K562 (cell line): ENCODE data around the gene PROP1. TPM values are rescaled to one million over a fixed set of nuclear protein-coding genes. Genes with fewer than 3 reads are reported as not detected.

ENCODE experiments used
- BCL6 ChIP-seq: fragments of 250-450 bp; sonication (Bioruptor Pico); IDR thresholded peaks from 2 replicates; pipeline ENCODE4 v1.4.0; 2020
- ETV1 ChIP-seq: fragments of 450-650 bp; conservative IDR thresholded peaks from 2 replicates; pipeline ENCODE4 v1.6.1; 2016; ENCODE audit warnings: missing genetic modification characterization, control low read depth, low read depth, missing compliant biosample characterization
- GTF2A2 ChIP-seq: IDR thresholded peaks from 2 replicates; pipeline ENCODE4 v1.6.1; 2016; ENCODE audit warnings: mild to moderate bottlenecking, missing genetic modification characterization, missing compliant biosample characterization
- HOMEZ ChIP-seq: fragments of 250-450 bp; sonication (Bioruptor Pico); IDR thresholded peaks from 2 replicates; pipeline ENCODE4 v1.4.0; 2020; ENCODE audit warnings: mild to moderate bottlenecking, moderate library complexity
- MCM3 ChIP-seq: fragments of 450-650 bp; IDR thresholded peaks from 2 replicates; pipeline ENCODE4 v1.6.1; 2016
- NCOA6 ChIP-seq: fragments of 450-650 bp; IDR thresholded peaks from 2 replicates; pipeline ENCODE4 v1.6.1; 2017; ENCODE audit warnings: mild to moderate bottlenecking
- OTX1 ChIP-seq: fragments of 450-650 bp; formaldehyde crosslinking; IDR thresholded peaks from 2 replicates; pipeline ENCODE4 v1.4.0; 2022; ENCODE audit warnings: mild to moderate bottlenecking
- SMAD3 ChIP-seq: fragments of 450-650 bp; formaldehyde crosslinking; conservative IDR thresholded peaks from 2 replicates; pipeline ENCODE4 v1.4.0; 2020; ENCODE audit warnings: mild to moderate bottlenecking
- SREBF2 ChIP-seq: sonication (generic); formaldehyde crosslinking; IDR thresholded peaks from 2 replicates; pipeline ENCODE4 v1.4.0; 2020; ENCODE audit warnings: mild to moderate bottlenecking, missing genetic modification reagents
- YBX1 ChIP-seq: fragments of 450-650 bp; IDR thresholded peaks from 2 replicates; pipeline ENCODE4 v1.7.1; 2016; ENCODE audit warnings: mild to moderate bottlenecking
- ZNF668 ChIP-seq: fragments of 250-450 bp; sonication (Bioruptor Pico); IDR thresholded peaks from 2 replicates; pipeline ENCODE4 v1.8.0; 2022; ENCODE audit warnings: mild to moderate bottlenecking, inconsistent platforms
- polyA plus RNA-seq, 8 experiments: library from polyadenylated mRNA; depleted of rRNA in 4 of 8; stranded (reverse) in 5 of 8; unstranded in 3 of 8; fragments of >200 nt; fragmentation: Nextera tagmentation in 2 of 8; fragmentation: Illumina TruSeq in 1 of 8; extraction: Ambion mirVana in 2 of 8; extraction: Trizol in 1 of 8; gene quantifications; 2 replicates each; pipeline versions ENCODE4 v1.2.1 to v1.2.3, GENCODE V29; 2011 to 2014; ENCODE audit warnings: inconsistent platforms in 1 of 8, missing spikeins in 1 of 8
- total RNA-seq, 7 experiments: library from RNA; depleted of rRNA in 6 of 7; stranded (reverse); fragments of >200 nt in 6 of 7; fragmentation: Illumina TruSeq in 2 of 7; extraction: Trizol in 2 of 7; gene quantifications; 2 replicates each; pipeline versions ENCODE4 v1.2.1 to v1.2.3, GENCODE V29; 2011 to 2021; ENCODE audit warnings: low replicate concordance in 1 of 7
- TF ChIP-seq, protein P1 (sequence below), 2 experiments: fragments of 450-650 bp in 1 of 2; IDR thresholded peaks; 2 replicates each; pipeline ENCODE4 v1.6.1; 2011 to 2017; ENCODE audit warnings: low read depth in 2 of 2, antibody characterized with exemption in 1 of 2, borderline replicate concordance in 1 of 2, low read length in 1 of 2, mild to moderate bottlenecking in 1 of 2, mixed read lengths in 1 of 2; ENCODE audit not compliant: control insufficient read depth in 1 of 2

The PROP1 gene
- total and polyA plus RNA-seq, 9 of the 15 experiments (the other 6 are each of a cell fraction or from before 2014, with no cell fraction given) = not detected

GRCh38 chr5:177964471-177964870, 31.6 kb downstream of the PROP1 start (continued):
- TF ChIP-seq HOMEZ (CRISPR knock-in tag) = no peak
- no peak for TF ChIP-seq MCM3
- no peak for TF ChIP-seq BCL6 (CRISPR knock-in tag)
- TF ChIP-seq NCOA6 = no peak
- no peak for TF ChIP-seq ZNF668 (CRISPR knock-in tag)
- no peak for TF ChIP-seq GTF2A2 (tag)
- TF ChIP-seq, protein P1, sequence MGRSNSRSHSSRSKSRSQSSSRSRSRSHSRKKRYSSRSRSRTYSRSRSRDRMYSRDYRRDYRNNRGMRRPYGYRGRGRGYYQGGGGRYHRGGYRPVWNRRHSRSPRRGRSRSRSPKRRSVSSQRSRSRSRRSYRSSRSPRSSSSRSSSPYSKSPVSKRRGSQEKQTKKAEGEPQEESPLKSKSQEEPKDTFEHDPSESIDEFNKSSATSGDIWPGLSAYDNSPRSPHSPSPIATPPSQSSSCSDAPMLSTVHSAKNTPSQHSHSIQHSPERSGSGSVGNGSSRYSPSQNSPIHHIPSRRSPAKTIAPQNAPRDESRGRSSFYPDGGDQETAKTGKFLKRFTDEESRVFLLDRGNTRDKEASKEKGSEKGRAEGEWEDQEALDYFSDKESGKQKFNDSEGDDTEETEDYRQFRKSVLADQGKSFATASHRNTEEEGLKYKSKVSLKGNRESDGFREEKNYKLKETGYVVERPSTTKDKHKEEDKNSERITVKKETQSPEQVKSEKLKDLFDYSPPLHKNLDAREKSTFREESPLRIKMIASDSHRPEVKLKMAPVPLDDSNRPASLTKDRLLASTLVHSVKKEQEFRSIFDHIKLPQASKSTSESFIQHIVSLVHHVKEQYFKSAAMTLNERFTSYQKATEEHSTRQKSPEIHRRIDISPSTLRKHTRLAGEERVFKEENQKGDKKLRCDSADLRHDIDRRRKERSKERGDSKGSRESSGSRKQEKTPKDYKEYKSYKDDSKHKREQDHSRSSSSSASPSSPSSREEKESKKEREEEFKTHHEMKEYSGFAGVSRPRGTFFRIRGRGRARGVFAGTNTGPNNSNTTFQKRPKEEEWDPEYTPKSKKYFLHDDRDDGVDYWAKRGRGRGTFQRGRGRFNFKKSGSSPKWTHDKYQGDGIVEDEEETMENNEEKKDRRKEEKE (IDR thresholded peaks at IDR 0.05; ENCODE audit: borderline replicate concordance in 1 of 2, control insufficient read depth in 1 of 2, low read depth in 2 of 2, low read length in 1 of 2) = no peak
- no peak for TF ChIP-seq OTX1 (CRISPR knock-in tag)
- no peak for TF ChIP-seq SMAD3 (CRISPR knock-in tag)
- no peak for TF ChIP-seq YBX1
- no peak for TF ChIP-seq ETV1 (tag)
- TF ChIP-seq SREBF2 (CRISPR knock-in tag) = no peak
- TF ChIP-seq, all 486 proteins: peak for 0
